Liver (tissue), 3 donors: ENCODE results near the gene PCDHA3.

ENCODE experiments used
- EGR1 ChIP-seq, 2 donors: IDR thresholded peaks; 2 replicates each; pipeline ENCODE4 v1.6.1; 2016 to 2018; ENCODE audit warnings: antibody characterized with exemption in 2 of 2, low read depth in 2 of 2
- FOXA1 ChIP-seq: IDR thresholded peaks from 2 replicates; pipeline ENCODE4 v1.6.1; 2016; ENCODE audit warnings: antibody characterized with exemption
- HNF4A ChIP-seq, 2 donors: conservative IDR thresholded peaks; 2 replicates each; pipeline ENCODE4 v1.6.1; 2016; ENCODE audit warnings: antibody characterized with exemption in 2 of 2, mild to moderate bottlenecking in 2 of 2
- JUND ChIP-seq, 2 donors: IDR thresholded peaks; 2 replicates each; pipeline ENCODE4 v1.6.1; 2016; ENCODE audit warnings: antibody characterized with exemption in 2 of 2
- RAD21 ChIP-seq, 2 donors: IDR thresholded peaks; 2 replicates each; pipeline ENCODE4 v1.6.1; 2016; ENCODE audit warnings: antibody characterized with exemption in 2 of 2, mild to moderate bottlenecking in 2 of 2
- SP1 ChIP-seq: IDR thresholded peaks from 2 replicates; pipeline ENCODE4 v1.6.1; 2018; ENCODE audit warnings: antibody characterized with exemption, mild to moderate bottlenecking
- YY1 ChIP-seq: IDR thresholded peaks from 2 replicates; pipeline ENCODE4 v1.6.1; 2016; ENCODE audit warnings: antibody characterized with exemption, mild to moderate bottlenecking
- TF ChIP-seq, protein P1 (sequence below): fragments of 150-350 bp; IDR thresholded peaks from 2 replicates; pipeline ENCODE4 v1.5.1; 2017; ENCODE audit warnings: improper control_type of control experiment, low read depth, low read length; ENCODE audit not compliant: missing input control
- TF ChIP-seq, protein P2 (sequence below): IDR thresholded peaks from 2 replicates; pipeline ENCODE4 v1.6.1; 2016; ENCODE audit warnings: antibody characterized with exemption, mild to moderate bottlenecking
- donor health status: healthy.
- donor health status: healthy.

DNA sequence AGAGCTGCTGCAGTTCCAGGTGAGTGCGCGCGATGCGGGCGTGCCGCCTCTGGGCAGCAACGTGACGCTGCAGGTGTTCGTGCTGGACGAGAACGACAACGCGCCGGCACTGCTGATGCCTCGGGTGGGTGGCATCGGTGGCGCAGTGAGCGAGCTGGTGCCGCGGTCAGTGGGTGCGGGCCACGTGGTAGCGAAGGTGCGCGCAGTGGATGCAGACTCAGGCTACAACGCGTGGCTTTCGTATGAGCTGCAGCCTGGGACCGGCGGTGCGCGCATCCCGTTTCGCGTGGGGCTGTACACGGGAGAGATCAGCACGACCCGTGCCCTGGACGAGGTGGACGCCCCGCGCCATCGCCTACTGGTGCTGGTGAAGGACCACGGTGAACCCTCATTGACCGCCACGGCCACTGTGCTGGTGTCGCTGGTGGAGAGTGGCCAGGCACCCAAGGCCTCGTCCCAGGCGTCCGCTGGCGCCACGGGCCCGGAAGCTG lies 2.0 kb downstream of the PCDHA3 start:
- TF ChIP-seq, protein P1, sequence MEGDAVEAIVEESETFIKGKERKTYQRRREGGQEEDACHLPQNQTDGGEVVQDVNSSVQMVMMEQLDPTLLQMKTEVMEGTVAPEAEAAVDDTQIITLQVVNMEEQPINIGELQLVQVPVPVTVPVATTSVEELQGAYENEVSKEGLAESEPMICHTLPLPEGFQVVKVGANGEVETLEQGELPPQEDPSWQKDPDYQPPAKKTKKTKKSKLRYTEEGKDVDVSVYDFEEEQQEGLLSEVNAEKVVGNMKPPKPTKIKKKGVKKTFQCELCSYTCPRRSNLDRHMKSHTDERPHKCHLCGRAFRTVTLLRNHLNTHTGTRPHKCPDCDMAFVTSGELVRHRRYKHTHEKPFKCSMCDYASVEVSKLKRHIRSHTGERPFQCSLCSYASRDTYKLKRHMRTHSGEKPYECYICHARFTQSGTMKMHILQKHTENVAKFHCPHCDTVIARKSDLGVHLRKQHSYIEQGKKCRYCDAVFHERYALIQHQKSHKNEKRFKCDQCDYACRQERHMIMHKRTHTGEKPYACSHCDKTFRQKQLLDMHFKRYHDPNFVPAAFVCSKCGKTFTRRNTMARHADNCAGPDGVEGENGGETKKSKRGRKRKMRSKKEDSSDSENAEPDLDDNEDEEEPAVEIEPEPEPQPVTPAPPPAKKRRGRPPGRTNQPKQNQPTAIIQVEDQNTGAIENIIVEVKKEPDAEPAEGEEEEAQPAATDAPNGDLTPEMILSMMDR = no peak
- TF ChIP-seq YY1 (no peak), FOXA1 (no peak), HNF4A (conservative IDR thresholded peaks at IDR 0.05) (no peak), JUND (IDR thresholded peaks at IDR 0.05) (no peak), RAD21 (IDR thresholded peaks at IDR 0.05) (no peak), EGR1 (IDR thresholded peaks at IDR 0.05; ENCODE audit: low read depth in 2 of 2) (no peak), SP1 (no peak)
- TF ChIP-seq, protein P2, sequence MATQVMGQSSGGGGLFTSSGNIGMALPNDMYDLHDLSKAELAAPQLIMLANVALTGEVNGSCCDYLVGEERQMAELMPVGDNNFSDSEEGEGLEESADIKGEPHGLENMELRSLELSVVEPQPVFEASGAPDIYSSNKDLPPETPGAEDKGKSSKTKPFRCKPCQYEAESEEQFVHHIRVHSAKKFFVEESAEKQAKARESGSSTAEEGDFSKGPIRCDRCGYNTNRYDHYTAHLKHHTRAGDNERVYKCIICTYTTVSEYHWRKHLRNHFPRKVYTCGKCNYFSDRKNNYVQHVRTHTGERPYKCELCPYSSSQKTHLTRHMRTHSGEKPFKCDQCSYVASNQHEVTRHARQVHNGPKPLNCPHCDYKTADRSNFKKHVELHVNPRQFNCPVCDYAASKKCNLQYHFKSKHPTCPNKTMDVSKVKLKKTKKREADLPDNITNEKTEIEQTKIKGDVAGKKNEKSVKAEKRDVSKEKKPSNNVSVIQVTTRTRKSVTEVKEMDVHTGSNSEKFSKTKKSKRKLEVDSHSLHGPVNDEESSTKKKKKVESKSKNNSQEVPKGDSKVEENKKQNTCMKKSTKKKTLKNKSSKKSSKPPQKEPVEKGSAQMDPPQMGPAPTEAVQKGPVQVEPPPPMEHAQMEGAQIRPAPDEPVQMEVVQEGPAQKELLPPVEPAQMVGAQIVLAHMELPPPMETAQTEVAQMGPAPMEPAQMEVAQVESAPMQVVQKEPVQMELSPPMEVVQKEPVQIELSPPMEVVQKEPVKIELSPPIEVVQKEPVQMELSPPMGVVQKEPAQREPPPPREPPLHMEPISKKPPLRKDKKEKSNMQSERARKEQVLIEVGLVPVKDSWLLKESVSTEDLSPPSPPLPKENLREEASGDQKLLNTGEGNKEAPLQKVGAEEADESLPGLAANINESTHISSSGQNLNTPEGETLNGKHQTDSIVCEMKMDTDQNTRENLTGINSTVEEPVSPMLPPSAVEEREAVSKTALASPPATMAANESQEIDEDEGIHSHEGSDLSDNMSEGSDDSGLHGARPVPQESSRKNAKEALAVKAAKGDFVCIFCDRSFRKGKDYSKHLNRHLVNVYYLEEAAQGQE = no peak
